HCT116 (cell line): ENCODE measurements around the gene ICA1. TPM values are rescaled to one million over a fixed set of nuclear protein-coding genes. Genes with fewer than 3 reads are reported as not detected.

Experiments used
- ATAC-seq: fragments of 200-7000 bp; cut with Tn5 transposase; 2 replicates; pipeline ENCODE4 v1.9.1; 2020; ENCODE audit warnings: mild to moderate bottlenecking, moderate library complexity
- BruUV-seq: library from RNA; stranded (reverse); fragments of 400-500 nt; replicated peaks from 2 replicates; lab custom pipeline; 2021; lab: Mats Ljungman, UMichigan
- CTCF ChIA-PET: fragments of 300-600 bp; sonication (Branson Sonifier 250); formaldehyde crosslinking; loops from one replicate; lab custom pipeline; 2021; ENCODE audit warnings: antibody characterized with exemption; lab: Charles Lee
- POLR2A ChIA-PET: fragments of 300-600, 350-600 bp; sonication (Branson Sonifier 250); formaldehyde crosslinking; loops from one replicate; lab custom pipeline; 2021; ENCODE audit warnings: antibody characterized with exemption; lab: Charles Lee
- RAD21 ChIA-PET, 2 experiments: fragments of 300-600 bp; sonication (Branson Sonifier 250); formaldehyde crosslinking; loops; one replicate each; lab custom pipeline; 2023; ENCODE audit warnings: low total read pairs in 2 of 2; ENCODE audit not compliant: uncharacterized antibody in 2 of 2, unreplicated experiment in 2 of 2, low non-redundant PET in 1 of 2; lab: Charles Lee
- DNase-seq: peaks from one replicate; pipeline ENCODE4 v3.0.0-alpha.2; 2010; ENCODE audit warnings: low read depth, low spot score
- H2AFZ ChIP-seq: fragments of 200-600 bp; shearing (Covaris generic), sonication (generic); 2 replicates; pipeline ENCODE4 v1.6.1; 2017; ENCODE audit warnings: low read depth, mixed run types, mixed read lengths, antibody characterized with exemption, low read length; ENCODE audit not compliant: poor library complexity, severe bottlenecking
- H3K27ac ChIP-seq: 2 replicates; pipeline ENCODE4 v1.5.1; 2012; ENCODE audit warnings: low read depth, low read length
- H3K27me3 ChIP-seq: fragments of 200-600 bp; sonication (generic); 2 replicates; pipeline ENCODE4 v1.6.1; 2016; ENCODE audit warnings: mixed run types, low read length, mixed read lengths; ENCODE audit not compliant: insufficient read depth
- H3K36me3 ChIP-seq, 2 experiments: fragments of 200-500 bp in 1 of 2; fragments of 200-600 bp in 1 of 2; sonication (Bioruptor generic) in 1 of 2; sonication (generic) in 1 of 2; 2 replicates each; pipeline versions ENCODE4 v1.5.1 to v1.6.1; 2014 to 2016; ENCODE audit warnings: low read length in 2 of 2, inconsistent platforms in 1 of 2, mixed read lengths in 1 of 2, mixed run types in 1 of 2; ENCODE audit not compliant: insufficient read depth in 2 of 2, control insufficient read depth in 1 of 2
- H3K4me1 ChIP-seq, 2 experiments: fragments of 200-600 bp in 1 of 2; sonication (generic) in 1 of 2; 2 replicates each; pipeline versions ENCODE4 v1.5.1 to v1.6.1; 2012 to 2017; ENCODE audit warnings: low read length in 2 of 2, inconsistent platforms in 1 of 2, mild to moderate bottlenecking in 1 of 2, mixed read lengths in 1 of 2, mixed run types in 1 of 2, moderate library complexity in 1 of 2; ENCODE audit not compliant: insufficient read depth in 2 of 2, control insufficient read depth in 1 of 2
- H3K4me2 ChIP-seq: fragments of 200-600 bp; sonication (generic); 2 replicates; pipeline ENCODE4 v1.6.1; 2017; ENCODE audit warnings: mixed run types, low read length, mixed read lengths
- H3K4me3 ChIP-seq, 2 experiments: fragments of 200-600 bp in 1 of 2; sonication (generic) in 1 of 2; replicated peaks in 1 of 2; 2 replicates each; pipeline ENCODE4 v1.5.1; 2011 to 2016; ENCODE audit warnings: low read length in 2 of 2, control low read depth in 1 of 2, low read depth in 1 of 2, mild to moderate bottlenecking in 1 of 2, mixed read lengths in 1 of 2, mixed run types in 1 of 2
- H3K79me2 ChIP-seq: fragments of 200-600 bp; sonication (generic); 2 replicates; pipeline ENCODE4 v1.6.1; 2017; ENCODE audit warnings: mild to moderate bottlenecking, mixed run types, low read length, moderate library complexity, mixed read lengths; ENCODE audit not compliant: insufficient read depth
- H3K9ac ChIP-seq: fragments of 200-600 bp; sonication (generic); 2 replicates; pipeline ENCODE4 v1.6.1; 2016; ENCODE audit warnings: low read length, mixed read lengths
- H3K9me2 ChIP-seq: fragments of 200-600 bp; sonication (generic), shearing (Covaris generic); 2 replicates; pipeline ENCODE4 v1.6.1; 2017; ENCODE audit warnings: mixed run types, mild to moderate bottlenecking, moderate library complexity; ENCODE audit not compliant: insufficient read depth
- H3K9me3 ChIP-seq, 2 experiments: fragments of 200-500 bp in 1 of 2; fragments of 200-600 bp in 1 of 2; sonication (Bioruptor generic) in 1 of 2; sonication (generic) in 1 of 2; 2 replicates each; pipeline ENCODE4 v1.6.1; 2014 to 2017; ENCODE audit warnings: low read length in 2 of 2, mixed read lengths in 2 of 2, inconsistent platforms in 1 of 2, low read depth in 1 of 2, mild to moderate bottlenecking in 1 of 2, mixed run types in 1 of 2, moderate library complexity in 1 of 2; ENCODE audit not compliant: control insufficient read depth in 1 of 2, insufficient read depth in 1 of 2
- H4K20me1 ChIP-seq: fragments of 200-600 bp; sonication (generic), shearing (Covaris generic); 2 replicates; pipeline ENCODE4 v1.6.1; 2017; ENCODE audit warnings: mixed run types, mild to moderate bottlenecking, moderate library complexity; ENCODE audit not compliant: insufficient read depth
- CBX3 ChIP-seq: IDR thresholded peaks from 2 replicates; pipeline ENCODE4 v1.6.1; 2012; ENCODE audit warnings: low read depth
- CEBPB ChIP-seq: IDR thresholded peaks from 2 replicates; pipeline ENCODE4 v1.6.1; 2012; ENCODE audit warnings: low read depth
- EGR1 ChIP-seq: IDR thresholded peaks from 2 replicates; pipeline ENCODE4 v1.6.1; 2012; ENCODE audit warnings: low read depth
- ELF1 ChIP-seq: IDR thresholded peaks from 2 replicates; pipeline ENCODE4 v1.6.1; 2012; ENCODE audit warnings: low read depth, borderline replicate concordance
- EZH2phosphoT487 ChIP-seq: fragments of 200-600 bp; IDR thresholded peaks from 2 replicates; pipeline ENCODE4 v1.6.1; 2018; ENCODE audit warnings: antibody characterized with exemption, borderline replicate concordance
- FOSL1 ChIP-seq: IDR thresholded peaks from 2 replicates; pipeline ENCODE4 v1.6.1; 2012; ENCODE audit warnings: low read depth
- JUND ChIP-seq: IDR thresholded peaks from 2 replicates; pipeline ENCODE4 v1.6.1; 2012
- POLR2A ChIP-seq: IDR thresholded peaks from 2 replicates; pipeline ENCODE4 v1.7.0; 2011; ENCODE audit warnings: borderline replicate concordance; ENCODE audit not compliant: insufficient read depth, insufficient read length; ENCODE audit errors: extremely low read depth
- POLR2AphosphoS5 ChIP-seq: IDR thresholded peaks from 2 replicates; pipeline ENCODE4 v1.6.1; 2011; ENCODE audit warnings: mild to moderate bottlenecking, low read depth, low read length, moderate library complexity
- RAD21 ChIP-seq: IDR thresholded peaks from 2 replicates; pipeline ENCODE4 v1.6.1; 2012; ENCODE audit warnings: low read depth, mild to moderate bottlenecking
- SIN3A ChIP-seq: IDR thresholded peaks from 2 replicates; pipeline ENCODE4 v1.6.1; 2012; ENCODE audit warnings: low read depth
- SP1 ChIP-seq: IDR thresholded peaks from 2 replicates; pipeline ENCODE4 v1.6.1; 2012; ENCODE audit warnings: low read depth
- SRF ChIP-seq: IDR thresholded peaks from 2 replicates; pipeline ENCODE4 v1.6.1; 2012; ENCODE audit warnings: low read depth
- YY1 ChIP-seq: IDR thresholded peaks from 2 replicates; pipeline ENCODE4 v1.6.1; 2011; ENCODE audit warnings: low read length, low read depth, moderate library complexity, mild to moderate bottlenecking; ENCODE audit not compliant: insufficient replicate concordance; ENCODE audit errors: extremely low read depth
- ZFX ChIP-seq: fragments of 450-650 bp; IDR thresholded peaks from 2 replicates; pipeline ENCODE4 v1.6.1; 2017
- ZNF274 ChIP-seq: fragments of 200-500 bp; sonication (Bioruptor generic); IDR thresholded peaks from 2 replicates; pipeline ENCODE4 v1.6.1; 2014; ENCODE audit warnings: mild to moderate bottlenecking, low read depth, low read length, inconsistent platforms
- intact Hi-C: fragments of 100-400 bp; cut with micrococcal nuclease; formaldehyde crosslinking; loops from 2 replicates; pipeline ENCODE4 v1.10.0; 2022
- total RNA-seq: library from RNA; stranded (reverse); gene quantifications from one replicate; pipeline ENCODE4 v1.2.1, GENCODE V29; 2021; ENCODE audit not compliant: unreplicated experiment
- TF ChIP-seq, protein P1 (sequence below): IDR thresholded peaks from 2 replicates; pipeline ENCODE4 v1.6.1; 2012
- TF ChIP-seq, protein P2 (sequence below): IDR thresholded peaks from 2 replicates; pipeline ENCODE4 v1.6.1; 2011; ENCODE audit warnings: mild to moderate bottlenecking, low read length, moderate library complexity; ENCODE audit not compliant: insufficient replicate concordance; ENCODE audit errors: extremely low read depth

ICA1 gene
- total RNA-seq, 1 experiment from 2014 or later, result 16.4 TPM

DNA sequence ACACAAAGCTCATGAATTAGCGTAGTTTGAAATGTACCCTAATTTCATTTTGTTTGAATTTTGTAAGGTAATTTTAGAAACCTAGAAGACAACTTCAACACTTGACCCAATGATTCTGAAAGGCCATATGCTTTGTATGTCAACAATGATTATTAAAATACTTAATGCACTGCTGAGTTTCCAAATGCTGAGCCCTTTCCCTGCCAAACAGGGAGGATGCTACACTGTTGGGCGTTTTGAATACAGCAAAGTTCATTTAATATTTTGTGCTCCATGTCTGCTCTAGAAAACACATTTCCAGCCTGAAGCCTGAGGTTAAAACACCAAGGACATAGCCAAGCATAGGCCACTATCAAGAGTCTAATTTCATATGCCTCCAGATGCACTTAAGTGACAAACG lies 99.8 kb downstream of the ICA1 start:
- no peaks in the 10 kb centered on the region for H3K9me2 ChIP-seq
- POLR2A ChIA-PET, result no interaction called here

DNA sequence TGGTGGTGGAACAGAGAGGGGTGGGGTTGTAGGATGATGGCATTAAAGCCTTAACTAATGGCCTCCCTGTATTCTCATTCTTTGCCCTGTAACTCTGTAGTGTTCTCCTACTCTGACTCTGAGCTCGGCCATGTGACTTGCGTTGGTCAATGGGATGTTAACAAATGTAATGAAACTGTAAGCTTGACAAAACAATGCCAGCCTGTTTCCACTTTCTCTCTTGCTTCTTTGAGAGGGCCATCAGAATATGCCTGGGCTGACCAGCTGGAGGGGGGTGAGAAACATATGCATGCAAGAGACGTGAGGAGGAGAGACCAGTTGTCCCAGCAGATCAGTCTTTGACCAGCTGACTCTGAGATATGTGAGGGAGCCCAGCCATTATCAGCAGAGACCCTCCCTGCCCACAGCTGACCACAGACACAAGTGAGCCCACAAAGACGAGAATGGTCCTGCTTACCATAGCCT lies 100.6 kb downstream of the ICA1 start:
- intact Hi-C loops, result no loop called here
- ChIA-PET POLR2A (no interaction called here), RAD21 (no interaction called here), CTCF (no interaction called here)
- Histone ChIP-seq H3K4me3 (no peak overlapping the region), H3K9me3 (no peaks in the 10 kb centered on the region), H4K20me1 (no peaks in the 10 kb centered on the region), H3K9ac (no peak overlapping the region), H3K79me2 (no peaks in the 10 kb centered on the region), H3K4me2 (no peak overlapping the region), H3K9me2 (no peaks in the 10 kb centered on the region), H3K4me1 (no peaks in the 10 kb centered on the region), H3K27me3 (no peaks in the 10 kb centered on the region), H3K36me3 (no peaks in the 10 kb centered on the region), H2AFZ (no peak overlapping the region), H3K27ac (no peak overlapping the region)
- DNase-seq (no peak), ATAC-seq (no peak)
- no TSS peak for BruUV-seq
- TF ChIP-seq CEBPB (no peak), EGR1 (no peak), POLR2AphosphoS5 (no peak), POLR2A (no peak), EZH2phosphoT487 (no peak), SIN3A (no peak), ZNF274 (no peak), YY1 (no peak), SRF (no peak)
- TF ChIP-seq, protein P1, sequence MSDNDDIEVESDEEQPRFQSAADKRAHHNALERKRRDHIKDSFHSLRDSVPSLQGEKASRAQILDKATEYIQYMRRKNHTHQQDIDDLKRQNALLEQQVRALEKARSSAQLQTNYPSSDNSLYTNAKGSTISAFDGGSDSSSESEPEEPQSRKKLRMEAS, result no peak

More for the DNA sequence above, 99.8 kb downstream of the ICA1 start:
- H3K4me3 ChIP-seq, result no peak overlapping the region
- H3K27ac ChIP-seq, result no peak overlapping the region
- H2AFZ ChIP-seq, result no peak overlapping the region
- ATAC-seq (no peak), DNase-seq (no peak)
- no peaks in the 10 kb centered on the region for H3K4me1 ChIP-seq
- H3K36me3 ChIP-seq, result no peaks in the 10 kb centered on the region
- CTCF ChIA-PET, result no interaction called here
- H3K27me3 ChIP-seq, result no peaks in the 10 kb centered on the region
- H3K9ac ChIP-seq, result no peak overlapping the region
- no peaks in the 10 kb centered on the region for H3K9me3 ChIP-seq
- intact Hi-C loops, result no loop called here
- H3K79me2 ChIP-seq, result no peaks in the 10 kb centered on the region
- no peaks in the 10 kb centered on the region for H4K20me1 ChIP-seq
- no peak overlapping the region for H3K4me2 ChIP-seq
- RAD21 ChIA-PET, result no interaction called here
- no TSS peak for BruUV-seq
- TF ChIP-seq JUND (no peak), FOSL1 (no peak), ZNF274 (no peak), CBX3 (no peak), ZFX (no peak), SP1 (no peak), YY1 (no peak), POLR2AphosphoS5 (no peak), RAD21 (no peak), SIN3A (no peak), ELF1 (no peak), SRF (no peak)
- TF ChIP-seq, protein P2, sequence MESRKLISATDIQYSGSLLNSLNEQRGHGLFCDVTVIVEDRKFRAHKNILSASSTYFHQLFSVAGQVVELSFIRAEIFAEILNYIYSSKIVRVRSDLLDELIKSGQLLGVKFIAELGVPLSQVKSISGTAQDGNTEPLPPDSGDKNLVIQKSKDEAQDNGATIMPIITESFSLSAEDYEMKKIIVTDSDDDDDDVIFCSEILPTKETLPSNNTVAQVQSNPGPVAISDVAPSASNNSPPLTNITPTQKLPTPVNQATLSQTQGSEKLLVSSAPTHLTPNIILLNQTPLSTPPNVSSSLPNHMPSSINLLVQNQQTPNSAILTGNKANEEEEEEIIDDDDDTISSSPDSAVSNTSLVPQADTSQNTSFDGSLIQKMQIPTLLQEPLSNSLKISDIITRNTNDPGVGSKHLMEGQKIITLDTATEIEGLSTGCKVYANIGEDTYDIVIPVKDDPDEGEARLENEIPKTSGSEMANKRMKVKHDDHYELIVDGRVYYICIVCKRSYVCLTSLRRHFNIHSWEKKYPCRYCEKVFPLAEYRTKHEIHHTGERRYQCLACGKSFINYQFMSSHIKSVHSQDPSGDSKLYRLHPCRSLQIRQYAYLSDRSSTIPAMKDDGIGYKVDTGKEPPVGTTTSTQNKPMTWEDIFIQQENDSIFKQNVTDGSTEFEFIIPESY, result no peak
- TF ChIP-seq, all 23 proteins: peak for 0
